SKM-1 (cell line): ENCODE measurements around the gene ZNF341.

ENCODE experiments used
- DNase-seq: peaks from one replicate; lab custom pipeline; 2025; ENCODE audit not compliant: unreplicated experiment; lab: John Stamatoyannopoulos, UW

Gene ZNF341

GRCh38 chr20:33840160-33840559 is 108.4 kb downstream of the ZNF341 start:
- no peak for DNase-seq

- no peak for DNase-seq
These were observed 109.1 kb downstream of the ZNF341 start for GRCh38 chr20:33840759-33841435.

- no peak for DNase-seq
These were observed 109.6 kb downstream of the ZNF341 start for GRCh38 chr20:33841436-33841799.
